Hematopoietic multipotent progenitor cell treated with erythropoietin and hydrocortisone succinate and interleukin-3 and kit ligand, for 6 days (in vitro differentiated cells): Measurements from ENCODE around the gene ASIC2.

ENCODE experiments used
- DNase-seq: peaks from one replicate; pipeline ENCODE4 v3.0.0-alpha.2; 2015

The ASIC2 gene

GRCh38 chr17:33109336-33110072 is 183.6 kb downstream of the ASIC2 start:
- no peak for DNase-seq

GRCh38 chr17:33106525-33107165 is 186.4 kb downstream of the ASIC2 start:
- no peak for DNase-seq

- DNase-seq = no peak
Measured at GRCh38 chr17:33105911-33106310, 187.2 kb downstream of the ASIC2 start.

- DNase-seq = no peak
Measured at GRCh38 chr17:33099906-33100305, 193.2 kb downstream of the ASIC2 start.

- no peak for DNase-seq
Measured at GRCh38 chr17:33099252-33099651, 193.8 kb downstream of the ASIC2 start.

GRCh38 chr17:33097411-33097810 is 195.7 kb downstream of the ASIC2 start:
- no peak for DNase-seq

GRCh38 chr17:33096161-33096560 is 196.9 kb downstream of the ASIC2 start:
- DNase-seq = no peak

GRCh38 chr17:33091271-33091670 is 201.8 kb downstream of the ASIC2 start:
- no peak for DNase-seq

- DNase-seq = no peak
Measured at GRCh38 chr17:33090806-33091205, 202.3 kb downstream of the ASIC2 start.

GRCh38 chr17:33086878-33087277 is 206.2 kb downstream of the ASIC2 start:
- DNase-seq = no peak

GRCh38 chr17:33086041-33086440 is 207.1 kb downstream of the ASIC2 start:
- no peak for DNase-seq

GRCh38 chr17:33085256-33085655 is 207.8 kb downstream of the ASIC2 start:
- DNase-seq = no peak

GRCh38 chr17:33084755-33085154 is 208.3 kb downstream of the ASIC2 start:
- DNase-seq = no peak

- DNase-seq = no peak
Measured at GRCh38 chr17:33082529-33083173, 210.4 kb downstream of the ASIC2 start.

- DNase-seq = no peak
Measured at GRCh38 chr17:33080091-33080490, 213.0 kb downstream of the ASIC2 start.

- DNase-seq = no peak
Measured at GRCh38 chr17:33079201-33079600, 213.9 kb downstream of the ASIC2 start.

GRCh38 chr17:33076979-33077378 is 216.1 kb downstream of the ASIC2 start:
- no peak for DNase-seq

GRCh38 chr17:33073416-33073815 is 219.7 kb downstream of the ASIC2 start:
- DNase-seq = no peak

- no peak for DNase-seq
Measured at GRCh38 chr17:33072421-33073161, 220.5 kb downstream of the ASIC2 start.

- no peak for DNase-seq
Measured at GRCh38 chr17:33071656-33072055, 221.4 kb downstream of the ASIC2 start.

GRCh38 chr17:33057564-33057963 is 235.5 kb downstream of the ASIC2 start:
- DNase-seq = no peak

- no peak for DNase-seq
Measured at GRCh38 chr17:33056399-33057146, 236.5 kb downstream of the ASIC2 start.

- DNase-seq = no peak
Measured at GRCh38 chr17:33055746-33056145, 237.3 kb downstream of the ASIC2 start.
